Measurements from ENCODE around the gene NLRC5.

GRCh38 chr16:57030346-57030902 lies 41.1 kb downstream of the NLRC5 start:
- TF ChIP-seq CTCF (IDR thresholded peaks at IDR 0.05; ENCODE audit: low read length) (no peak), EZH2 (optimal IDR thresholded peaks at IDR 0.05; ENCODE audit: low read depth, low read length) (no peak), EZH2phosphoT487 (IDR thresholded peaks at IDR 0.05; ENCODE audit: low read length) (no peak)
